ENCODE measurements around the gene EPB41L4B.
"Not testable (repeated sequence)": the region's sequence is repeated elsewhere in the genome, so short reads cannot be mapped to it uniquely, and the experiment has no call there.

EPB41L4B gene

GRCh38 chr9:109232449-109233237, 88.2 kb downstream of the EPB41L4B start:
- DNase-seq (ENCODE audit: insufficient read length, low spot score) (no peak), FAIRE-seq (no peak)
- TF ChIP-seq SPI1 (IDR thresholded peaks at IDR 0.05; ENCODE audit: low read depth, low read length) (no peak), PAX5 (IDR thresholded peaks at IDR 0.05; ENCODE audit: insufficient read depth, low read length, severe bottlenecking) (no peak), POLR2AphosphoS5 (IDR thresholded peaks at IDR 0.05; ENCODE audit: low read depth, low read length) (no peak), POU2F2 (IDR thresholded peaks at IDR 0.05; ENCODE audit: low read depth, low read length) (no peak), TAF1 (IDR thresholded peaks at IDR 0.05; ENCODE audit: low read depth, low read length) (no peak), POLR2A (IDR thresholded peaks at IDR 0.05; ENCODE audit: low read depth, low read length) (no peak)

DNA sequence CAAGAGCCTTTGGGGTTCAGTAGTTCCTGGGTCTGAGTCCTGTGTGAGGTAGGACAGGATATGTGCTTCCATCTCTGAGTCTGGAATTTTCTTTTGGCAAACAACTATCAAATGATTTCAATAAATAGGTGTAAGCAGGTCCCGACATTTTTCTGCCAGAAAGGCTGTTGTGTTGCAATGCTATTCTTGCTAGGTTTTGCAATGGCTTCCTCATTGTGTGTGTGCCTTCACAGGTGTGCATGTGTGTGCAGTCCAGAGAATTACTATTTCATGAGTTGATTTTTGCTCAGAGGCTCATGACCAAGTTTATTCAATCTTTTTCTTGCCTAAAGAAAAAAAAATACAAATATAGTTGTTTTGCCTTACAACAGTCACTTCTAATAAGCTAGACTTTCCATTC, 89.3 kb downstream of the EPB41L4B start:
- TF ChIP-seq POLR2AphosphoS5 (IDR thresholded peaks at IDR 0.05; ENCODE audit: low read depth, low read length): no peak
- TF ChIP-seq POU2F2 (IDR thresholded peaks at IDR 0.05; ENCODE audit: low read depth, low read length): no peak
- no peak for TF ChIP-seq SPI1 (IDR thresholded peaks at IDR 0.05; ENCODE audit: low read depth, low read length)
- no peak for TF ChIP-seq POLR2A (IDR thresholded peaks at IDR 0.05; ENCODE audit: low read depth, low read length)
- no peak for TF ChIP-seq TAF1 (IDR thresholded peaks at IDR 0.05; ENCODE audit: low read depth, low read length)
- TF ChIP-seq PAX5 (IDR thresholded peaks at IDR 0.05; ENCODE audit: insufficient read depth, low read length, severe bottlenecking): no peak
- FAIRE-seq (no peak), DNase-seq (ENCODE audit: insufficient read length, low spot score) (no peak)

DNA sequence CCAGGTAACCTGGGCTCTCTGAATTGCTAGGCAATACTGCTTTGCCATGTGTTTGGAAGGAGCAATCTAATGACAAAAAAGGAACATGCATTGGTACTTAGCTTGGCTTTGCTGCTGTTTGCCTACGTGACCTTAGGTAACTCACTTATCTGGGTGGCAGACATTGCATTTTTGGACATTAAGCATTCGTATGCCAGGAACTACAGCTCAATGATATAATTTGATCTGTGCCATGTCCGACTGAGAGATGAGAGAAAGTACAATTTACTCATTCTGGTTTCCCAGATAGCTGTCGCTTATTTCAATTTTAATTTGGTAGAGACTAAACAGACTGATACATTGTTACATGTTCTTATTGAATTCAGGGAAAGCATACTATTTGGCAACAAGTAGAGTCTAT, 90.6 kb downstream of the EPB41L4B start:
- no peak for FAIRE-seq
- no peak for DNase-seq (ENCODE audit: insufficient read length, low spot score)
- TF ChIP-seq SPI1 (IDR thresholded peaks at IDR 0.05; ENCODE audit: low read depth, low read length) (no peak), PAX5 (IDR thresholded peaks at IDR 0.05; ENCODE audit: insufficient read depth, low read length, severe bottlenecking) (no peak), POU2F2 (IDR thresholded peaks at IDR 0.05; ENCODE audit: low read depth, low read length) (no peak), TAF1 (IDR thresholded peaks at IDR 0.05; ENCODE audit: low read depth, low read length) (no peak), POLR2AphosphoS5 (IDR thresholded peaks at IDR 0.05; ENCODE audit: low read depth, low read length) (no peak), POLR2A (IDR thresholded peaks at IDR 0.05; ENCODE audit: low read depth, low read length) (no peak)

GRCh38 chr9:109229682-109230081, 91.2 kb downstream of the EPB41L4B start:
- TF ChIP-seq SPI1 (IDR thresholded peaks at IDR 0.05; ENCODE audit: low read depth, low read length) (no peak), TAF1 (IDR thresholded peaks at IDR 0.05; ENCODE audit: low read depth, low read length) (no peak), POU2F2 (IDR thresholded peaks at IDR 0.05; ENCODE audit: low read depth, low read length) (no peak), PAX5 (IDR thresholded peaks at IDR 0.05; ENCODE audit: insufficient read depth, low read length, severe bottlenecking) (no peak), POLR2AphosphoS5 (IDR thresholded peaks at IDR 0.05; ENCODE audit: low read depth, low read length) (no peak), POLR2A (IDR thresholded peaks at IDR 0.05; ENCODE audit: low read depth, low read length) (no peak)
- DNase-seq (ENCODE audit: insufficient read length, low spot score): no peak
- no peak for FAIRE-seq

DNA sequence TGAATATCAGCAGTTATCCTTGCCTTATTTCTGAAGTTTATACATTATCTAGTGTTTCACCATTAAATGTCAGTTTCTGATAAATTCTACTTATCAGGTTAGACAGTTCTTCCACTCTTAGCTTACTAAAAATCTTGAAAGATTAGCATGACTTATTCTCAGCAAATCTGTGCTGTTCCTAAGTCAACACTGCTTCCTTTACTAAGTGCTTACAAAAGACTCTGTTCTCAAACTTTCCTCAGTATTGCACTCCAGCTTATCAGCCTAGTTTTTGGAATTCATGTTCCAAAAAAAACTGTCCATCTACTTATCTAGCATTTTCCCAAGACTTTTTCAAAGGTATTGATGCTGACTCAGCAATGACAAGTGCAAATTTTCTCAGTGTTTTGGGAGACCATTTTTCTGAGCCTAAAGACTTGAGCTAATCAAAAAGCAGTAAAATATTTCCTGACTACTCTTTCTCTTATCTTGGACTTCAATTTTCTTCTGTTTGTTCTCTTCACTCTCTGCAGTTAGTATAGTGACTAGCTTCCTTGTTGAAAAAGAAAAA, 92.7 kb downstream of the EPB41L4B start:
- no peak for TF ChIP-seq POLR2AphosphoS5 (IDR thresholded peaks at IDR 0.05; ENCODE audit: low read depth, low read length)
- no peak for TF ChIP-seq POLR2A (IDR thresholded peaks at IDR 0.05; ENCODE audit: low read depth, low read length)
- TF ChIP-seq SPI1 (IDR thresholded peaks at IDR 0.05; ENCODE audit: low read depth, low read length): no peak
- no peak for TF ChIP-seq TAF1 (IDR thresholded peaks at IDR 0.05; ENCODE audit: low read depth, low read length)
- no peak for TF ChIP-seq POU2F2 (IDR thresholded peaks at IDR 0.05; ENCODE audit: low read depth, low read length)
- no peak for TF ChIP-seq PAX5 (IDR thresholded peaks at IDR 0.05; ENCODE audit: insufficient read depth, low read length, severe bottlenecking)
- no peak for FAIRE-seq
- no peak for DNase-seq (ENCODE audit: insufficient read length, low spot score)

GRCh38 chr9:109225629-109226028, 95.2 kb downstream of the EPB41L4B start:
- no peak for FAIRE-seq

GRCh38 chr9:109224751-109225150, 96.1 kb downstream of the EPB41L4B start:
- no peak for DNase-seq (ENCODE audit: insufficient read length, low spot score)
- no peak for FAIRE-seq
- TF ChIP-seq TAF1 (IDR thresholded peaks at IDR 0.05; ENCODE audit: low read depth, low read length): no peak
- no peak for TF ChIP-seq POLR2AphosphoS5 (IDR thresholded peaks at IDR 0.05; ENCODE audit: low read depth, low read length)
- TF ChIP-seq POLR2A (IDR thresholded peaks at IDR 0.05; ENCODE audit: low read depth, low read length): no peak
- no peak for TF ChIP-seq POU2F2 (IDR thresholded peaks at IDR 0.05; ENCODE audit: low read depth, low read length)
- TF ChIP-seq PAX5 (IDR thresholded peaks at IDR 0.05; ENCODE audit: insufficient read depth, low read length, severe bottlenecking): no peak
- TF ChIP-seq SPI1 (IDR thresholded peaks at IDR 0.05; ENCODE audit: low read depth, low read length): no peak

More at GRCh38 chr9:109225629-109226028, 95.2 kb downstream of the EPB41L4B start:
- no peak for DNase-seq (ENCODE audit: insufficient read length, low spot score)
- no peak for TF ChIP-seq TAF1 (IDR thresholded peaks at IDR 0.05; ENCODE audit: low read depth, low read length)
- no peak for TF ChIP-seq POLR2AphosphoS5 (IDR thresholded peaks at IDR 0.05; ENCODE audit: low read depth, low read length)
- TF ChIP-seq POLR2A (IDR thresholded peaks at IDR 0.05; ENCODE audit: low read depth, low read length): no peak
- no peak for TF ChIP-seq PAX5 (IDR thresholded peaks at IDR 0.05; ENCODE audit: insufficient read depth, low read length, severe bottlenecking)
- no peak for TF ChIP-seq SPI1 (IDR thresholded peaks at IDR 0.05; ENCODE audit: low read depth, low read length)
- no peak for TF ChIP-seq POU2F2 (IDR thresholded peaks at IDR 0.05; ENCODE audit: low read depth, low read length)

DNA sequence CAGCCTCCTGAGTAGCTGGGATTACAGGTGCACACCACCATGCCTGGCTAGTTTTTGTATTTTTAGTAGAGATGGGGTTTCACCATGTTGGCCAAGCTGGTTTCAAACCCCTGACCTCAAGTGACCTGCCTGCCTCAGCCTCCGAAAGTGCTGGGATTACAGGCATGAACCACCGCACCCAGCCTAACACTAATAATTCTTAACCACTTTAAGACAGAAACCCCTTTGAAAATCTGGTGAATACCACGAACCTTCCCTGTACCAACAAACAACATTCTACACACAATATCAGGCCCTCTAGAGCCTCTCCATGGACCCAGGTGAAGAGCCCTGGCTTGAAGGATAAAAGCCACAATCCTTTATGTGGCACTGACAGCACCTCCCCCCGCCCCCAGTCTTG, 102.6 kb downstream of the EPB41L4B start:
- DNase-seq (ENCODE audit: insufficient read length, low spot score); FAIRE-seq: not testable (repeated sequence)

DNA sequence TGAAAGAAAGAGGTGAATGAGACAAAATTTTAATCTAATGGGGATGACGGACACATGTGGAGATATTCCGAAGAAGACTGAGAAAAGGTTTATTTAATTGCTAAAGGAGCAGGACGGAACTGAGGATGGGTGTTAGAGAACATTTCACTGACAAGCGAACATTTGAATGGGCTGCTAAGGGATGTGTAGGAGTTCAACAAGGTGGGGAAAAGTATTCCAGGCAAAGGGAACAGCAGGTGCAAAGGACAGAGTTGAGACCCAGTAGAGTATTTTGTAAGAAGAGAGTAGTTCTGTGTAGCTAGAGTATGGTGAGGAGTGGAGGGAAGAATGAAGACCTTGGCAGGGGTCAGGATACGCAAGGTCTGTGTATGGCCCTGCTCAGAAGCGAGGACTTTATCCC, 106.4 kb downstream of the EPB41L4B start:
- TF ChIP-seq SPI1 (IDR thresholded peaks at IDR 0.05; ENCODE audit: low read depth, low read length) (no peak), PAX5 (IDR thresholded peaks at IDR 0.05; ENCODE audit: insufficient read depth, low read length, severe bottlenecking) (no peak), POLR2A (IDR thresholded peaks at IDR 0.05; ENCODE audit: low read depth, low read length) (no peak), POLR2AphosphoS5 (IDR thresholded peaks at IDR 0.05; ENCODE audit: low read depth, low read length) (no peak)
- DNase-seq (ENCODE audit: insufficient read length, low spot score) (no peak), FAIRE-seq (no peak)

Measured in GM12891 (cell line).